K562 (cell line): ENCODE data around the gene ATRIP. TPM values are rescaled to one million over a fixed set of nuclear protein-coding genes. Genes with fewer than 3 reads are reported as not detected.

ENCODE experiments used
- ATAC-seq: fragments of 200-7000 bp; cut with Tn5 transposase; 3 replicates; pipeline ENCODE4 v1.9.1; 2020; ENCODE audit warnings: moderate library complexity
- BruUV-seq: library from RNA; stranded (reverse); fragments of 400-500 nt; replicated peaks from 2 replicates; lab custom pipeline; 2021; lab: Mats Ljungman, UMichigan
- CTCF ChIA-PET: fragments of 300-600 bp; formaldehyde crosslinking; extraction: SDS; loops from one replicate; lab custom pipeline; 2021; ENCODE audit warnings: low intra/inter-chr PET ratio; lab: Yijun Ruan, JAX
- POLR2A ChIA-PET: fragments of 300-600, 350-650 bp; sonication (Branson Sonifier 250); formaldehyde crosslinking; extraction: SDS; loops from one replicate; lab custom pipeline; 2021; ENCODE audit warnings: antibody characterized with exemption, inconsistent platforms; lab: Yijun Ruan, JAX
- DNase-seq, 4 experiments: peaks; one replicate each; pipeline versions ENCODE4 v3.0.0 to v3.0.0-alpha.2; 2011 to 2018; ENCODE audit warnings: low spot score in 3 of 4, mixed read lengths in 3 of 4; ENCODE audit errors: extremely low read depth in 1 of 4
- FAIRE-seq: peaks from 2 replicates; lab custom pipeline; 2011; peaks lifted over from hg19 to GRCh38; lab: Jason Lieb, UNC
- H2AFZ ChIP-seq: 2 replicates; pipeline ENCODE4 v1.6.0; 2011; ENCODE audit warnings: low read depth, low read length, control low read depth, inconsistent platforms
- H3K27ac ChIP-seq: fragments of 200-600 bp; 3 replicates; pipeline ENCODE4 v1.8.0; 2011; ENCODE audit warnings: low read depth, mild to moderate bottlenecking, control low read depth, inconsistent platforms, low read length, moderate library complexity, mixed read lengths; ENCODE audit errors: extremely low read depth
- H3K27me3 ChIP-seq, 2 experiments: fragments of 300-600 bp in 1 of 2; 2 replicates in 1 of 2; 3 replicates in 1 of 2; pipeline versions ENCODE4 v1.6.0 to v1.8.0; 2011; ENCODE audit warnings: inconsistent platforms in 2 of 2, low read length in 2 of 2, mild to moderate bottlenecking in 1 of 2, mixed read lengths in 1 of 2, moderate library complexity in 1 of 2; ENCODE audit not compliant: control insufficient read depth in 2 of 2, insufficient read depth in 2 of 2
- H3K36me3 ChIP-seq: fragments of 300-600 bp; 3 replicates; pipeline ENCODE4 v1.8.0; 2011; ENCODE audit warnings: mild to moderate bottlenecking, low read length, inconsistent platforms; ENCODE audit not compliant: control insufficient read depth, insufficient read depth
- H3K4me1 ChIP-seq, 2 experiments: fragments of 200-600 bp in 1 of 2; replicated peaks in 1 of 2; 2 replicates in 1 of 2; 3 replicates in 1 of 2; pipeline versions ENCODE4 v1.5.1 to v1.8.0; 2011; ENCODE audit warnings: inconsistent platforms in 2 of 2, low read length in 2 of 2, mild to moderate bottlenecking in 1 of 2, mixed read lengths in 1 of 2, moderate library complexity in 1 of 2; ENCODE audit not compliant: control insufficient read depth in 2 of 2, insufficient read depth in 2 of 2
- H3K4me2 ChIP-seq: 2 replicates; pipeline ENCODE4 v1.6.1; 2011; ENCODE audit warnings: low read length, control low read depth, inconsistent platforms, mixed read lengths; ENCODE audit not compliant: insufficient read depth
- H3K4me3 ChIP-seq: fragments of 200-600 bp; sonication (generic), shearing (Covaris generic); 2 replicates; pipeline ENCODE4 v1.5.1; 2016; ENCODE audit warnings: control low read depth, inconsistent platforms
- H3K79me2 ChIP-seq: fragments of 200-600 bp; 3 replicates; pipeline ENCODE4 v1.8.0; 2011; ENCODE audit warnings: low read length, inconsistent platforms; ENCODE audit not compliant: control insufficient read depth, insufficient read depth
- H3K9ac ChIP-seq, 2 experiments: 2 replicates each; pipeline versions ENCODE4 v1.6.0 to v1.6.1; 2011; ENCODE audit warnings: low read depth in 2 of 2, low read length in 2 of 2, control low read depth in 1 of 2, inconsistent platforms in 1 of 2, mild to moderate bottlenecking in 1 of 2, mixed read lengths in 1 of 2; ENCODE audit not compliant: insufficient read depth in 1 of 2
- H3K9me1 ChIP-seq: one replicate; pipeline ENCODE4 v1.6.0; 2011; ENCODE audit warnings: inconsistent platforms, mild to moderate bottlenecking, low read length, moderate library complexity; ENCODE audit not compliant: control insufficient read depth, insufficient read depth
- H3K9me3 ChIP-seq: replicated peaks from 2 replicates; pipeline ENCODE4 v1.5.1; 2011; ENCODE audit warnings: low read depth, low read length, inconsistent platforms; ENCODE audit not compliant: control insufficient read depth, insufficient read depth
- H4K20me1 ChIP-seq: replicated peaks from 2 replicates; pipeline ENCODE4 v1.6.1; 2011; ENCODE audit warnings: low read length, inconsistent platforms, mixed read lengths; ENCODE audit not compliant: control insufficient read depth, insufficient read depth
- FOS ChIP-seq: IDR thresholded peaks from 3 replicates; pipeline ENCODE4 v1.6.1; 2011; ENCODE audit not compliant: insufficient read length; ENCODE audit errors: extremely low read depth
- FOXK1 ChIP-seq: sonication (generic); formaldehyde crosslinking; IDR thresholded peaks from 2 replicates; pipeline ENCODE4 v1.8.0; 2022; ENCODE audit warnings: missing genetic modification reagents, mild to moderate bottlenecking, borderline replicate concordance
- HNRNPK ChIP-seq: fragments of 200-400 bp; formaldehyde crosslinking; IDR thresholded peaks from one replicate; pipeline ENCODE4 v1.6.1; 2018; ENCODE audit warnings: mild to moderate bottlenecking, low read depth, low read length; ENCODE audit not compliant: poor library complexity, severe bottlenecking
- POLR2G ChIP-seq: fragments of 200-400 bp; formaldehyde crosslinking; IDR thresholded peaks from 2 replicates; pipeline ENCODE4 v1.6.1; 2017; ENCODE audit warnings: low read depth, mild to moderate bottlenecking, antibody characterized with exemption, low read length, moderate library complexity
- RFX1 ChIP-seq: fragments of 450-650 bp; IDR thresholded peaks from 2 replicates; pipeline ENCODE4 v1.6.1; 2016; ENCODE audit warnings: mild to moderate bottlenecking, moderate library complexity
- SNAPC5 ChIP-seq: fragments of 250-450 bp; sonication (Bioruptor Pico); IDR thresholded peaks from 2 replicates; pipeline ENCODE4 v1.8.0; 2021; ENCODE audit warnings: moderate library complexity, mild to moderate bottlenecking, inconsistent platforms
- SUPT5H ChIP-seq: fragments of 450-650 bp; IDR thresholded peaks from 2 replicates; pipeline ENCODE4 v1.6.1; 2016
- TEAD2 ChIP-seq: fragments of 450-650 bp; IDR thresholded peaks from 2 replicates; pipeline ENCODE4 v1.6.1; 2016; ENCODE audit warnings: missing genetic modification characterization, control low read depth, missing compliant biosample characterization
- ZBTB33 ChIP-seq: sonication (generic); formaldehyde crosslinking; IDR thresholded peaks from 2 replicates; pipeline ENCODE4 v1.8.1; 2023; ENCODE audit warnings: mild to moderate bottlenecking, missing genetic modification reagents
- ZNF140 ChIP-seq: fragments of 250-450 bp; sonication (Bioruptor Pico); IDR thresholded peaks from 2 replicates; pipeline ENCODE4 v1.8.0; 2021; ENCODE audit warnings: moderate library complexity, mild to moderate bottlenecking, inconsistent platforms
- ZNF639 ChIP-seq, 2 experiments: fragments of 200-800 bp in 1 of 2; sonication (Bioruptor generic) in 1 of 2; sonication (generic) in 1 of 2; formaldehyde crosslinking in 1 of 2; IDR thresholded peaks in 1 of 2; conservative IDR thresholded peaks in 1 of 2; 2 replicates each; pipeline versions ENCODE4 v1.5.0 to v1.6.1; 2016 to 2020; ENCODE audit warnings: missing compliant biosample characterization in 1 of 2, missing genetic modification characterization in 1 of 2, missing genetic modification reagents in 1 of 2
- WGBS: fragments of 100-300 bp; shearing (Covaris generic); methylation state at CpG from one replicate; pipeline ENCODE4 v1.1.6; 2016; ENCODE audit warnings: low coverage, mixed read lengths; ENCODE audit not compliant: insufficient coverage; ENCODE audit errors: missing lambda C conversion rate; 5-methylcytosine and 5-hydroxymethylcytosine counted together
- in situ Hi-C: fragments of 300-500 bp; cut with MboI; formaldehyde crosslinking; loops from 4 replicates; pipeline ENCODE4 v1.15.0; 2018; ENCODE audit warnings: inconsistent platforms, mixed read lengths
- intact Hi-C: fragments of 100-400 bp; cut with micrococcal nuclease; formaldehyde crosslinking; loops from 2 replicates; pipeline ENCODE4 v1.14.2; 2022
- polyA plus RNA-seq, 8 experiments: library from polyadenylated mRNA; depleted of rRNA in 4 of 8; stranded (reverse) in 5 of 8; unstranded in 3 of 8; fragments of >200 nt; fragmentation: Nextera tagmentation in 2 of 8; fragmentation: Illumina TruSeq in 1 of 8; extraction: Ambion mirVana in 2 of 8; extraction: Trizol in 1 of 8; gene quantifications; 2 replicates each; pipeline versions ENCODE4 v1.2.1 to v1.2.3, GENCODE V29; 2011 to 2014; ENCODE audit warnings: inconsistent platforms in 1 of 8, missing spikeins in 1 of 8
- total RNA-seq, 7 experiments: library from RNA; depleted of rRNA in 6 of 7; stranded (reverse); fragments of >200 nt in 6 of 7; fragmentation: Illumina TruSeq in 2 of 7; extraction: Trizol in 2 of 7; gene quantifications; 2 replicates each; pipeline versions ENCODE4 v1.2.1 to v1.2.3, GENCODE V29; 2011 to 2021; ENCODE audit warnings: low replicate concordance in 1 of 7

The ATRIP gene
- total and polyA plus RNA-seq, 9 of the 15 experiments (the other 6 are each of a cell fraction or from before 2014, with no cell fraction given): 1.7 to 15.7 (median 10.5) TPM

DNA sequence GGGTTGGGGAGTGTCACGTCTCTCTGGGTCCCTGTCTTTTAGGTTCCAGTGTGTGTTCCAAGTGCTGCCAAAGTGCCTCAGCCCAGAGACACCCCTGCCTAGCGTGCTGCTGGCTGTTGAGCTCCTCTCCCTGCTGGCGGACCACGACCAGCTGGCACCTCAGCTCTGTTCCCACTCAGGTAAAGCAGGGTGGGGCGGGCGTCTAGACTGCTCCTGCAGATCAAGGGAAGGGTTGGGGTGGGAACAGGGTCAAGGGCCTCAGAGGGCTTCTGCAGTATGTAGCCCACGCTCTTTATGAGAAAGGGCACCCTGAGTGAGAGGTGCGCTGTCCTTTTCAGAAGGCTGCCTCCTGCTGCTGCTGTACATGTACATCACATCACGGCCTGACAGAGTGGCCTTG, 17.2 kb downstream of the ATRIP start:
- H3K4me2 ChIP-seq: no peak overlapping the region
- no peak overlapping the region for H2AFZ ChIP-seq
- no peaks in the 10 kb centered on the region for H3K9me1 ChIP-seq
- ATAC-seq (no peak), FAIRE-seq (no peak), DNase-seq (no peak)
- no peaks in the 10 kb centered on the region for H3K27me3 ChIP-seq
- H3K79me2 ChIP-seq: no peaks in the 10 kb centered on the region; the same call in 1 of the 3 replicates
- POLR2A ChIA-PET: no interaction called here
- no TSS peak for BruUV-seq
- H3K36me3 ChIP-seq: peaks cover 53% of the 10 kb centered on the region
- in situ Hi-C loops: no loop called here
- 84% methylated on average over 5 of the region's 9 CpGs for WGBS
- H3K9ac ChIP-seq: no peak overlapping the region; a peak in 1 of 4 replicates
- H3K4me1 ChIP-seq: peaks cover 6 to 32% of the 10 kb centered on the region in 2 experiments
- TF ChIP-seq HNRNPK: no peak
- TF ChIP-seq SUPT5H: no peak
- TF ChIP-seq FOXK1 (CRISPR knock-in tag): no peak
- TF ChIP-seq ZBTB33 (CRISPR knock-in tag): 0 out of 2 replicates have a peak, but pooled peaks have one; percentile 17
- no peak for TF ChIP-seq RFX1
- TF ChIP-seq TEAD2 (tag): no peak
- TF ChIP-seq ZNF639 (CRISPR knock-in tag; conservative IDR thresholded peaks at IDR 0.05 in 1 of 2, IDR thresholded peaks at IDR 0.05 in 1 of 2): no peak
- TF ChIP-seq POLR2G: peak; percentile 50; the same call in 1 of the 2 replicates
- TF ChIP-seq FOS: no peak
- TF ChIP-seq ZNF140 (CRISPR knock-in tag): no peak
- TF ChIP-seq SNAPC5 (CRISPR knock-in tag): no peak
- TF ChIP-seq, all 486 proteins: peak for 2
- intact Hi-C loops: no loop called here
- CTCF ChIA-PET: no interaction called here
- H4K20me1 ChIP-seq: no peaks in the 10 kb centered on the region; the same call in 1 of the 2 replicates
- H3K27ac ChIP-seq: no peak overlapping the region
- no peaks in the 10 kb centered on the region for H3K9me3 ChIP-seq
- no peak overlapping the region for H3K4me3 ChIP-seq
